Thyroid gland (tissue), 4 donors: ENCODE results near the gene NDUFB8.

Experiments
- CTCF ChIP-seq, 6 experiments: fragments of 200-600 bp in 3 of 6; fragments of 450-650 bp in 3 of 6; sonication (generic) in 3 of 6; IDR thresholded peaks; one replicate each; pipeline ENCODE4 v1.5.1; 2016 to 2019; ENCODE audit warnings: antibody characterized with exemption in 6 of 6, mild to moderate bottlenecking in 2 of 6, inconsistent platforms in 1 of 6, moderate library complexity in 1 of 6
- POLR2A ChIP-seq, 2 donors: fragments of 450-650 bp; IDR thresholded peaks; one replicate each; pipeline ENCODE4 v1.6.1; 2017; ENCODE audit warnings: antibody characterized with exemption in 2 of 2, mild to moderate bottlenecking in 2 of 2, moderate library complexity in 1 of 2

GRCh38 chr10:100524638-100525037, 5.0 kb downstream of the NDUFB8 start:
- TF ChIP-seq POLR2A (IDR thresholded peaks at IDR 0.05) (no peak), CTCF (IDR thresholded peaks at IDR 0.05) (no peak)
